GM12892 (cell line): Measurements from ENCODE around the gene FGF1.

Experiments used
- POLR2A ChIP-seq: IDR thresholded peaks from 2 replicates; pipeline ENCODE4 v1.6.1; 2011; ENCODE audit warnings: low read depth, low read length, control low read depth
- POLR2AphosphoS5 ChIP-seq: IDR thresholded peaks from 2 replicates; pipeline ENCODE4 v1.6.1; 2011; ENCODE audit warnings: low read depth, low read length, control low read depth
- TAF1 ChIP-seq: IDR thresholded peaks from 2 replicates; pipeline ENCODE4 v1.6.1; 2011; ENCODE audit warnings: low read depth, mild to moderate bottlenecking, control low read depth, low read length, borderline replicate concordance

DNA sequence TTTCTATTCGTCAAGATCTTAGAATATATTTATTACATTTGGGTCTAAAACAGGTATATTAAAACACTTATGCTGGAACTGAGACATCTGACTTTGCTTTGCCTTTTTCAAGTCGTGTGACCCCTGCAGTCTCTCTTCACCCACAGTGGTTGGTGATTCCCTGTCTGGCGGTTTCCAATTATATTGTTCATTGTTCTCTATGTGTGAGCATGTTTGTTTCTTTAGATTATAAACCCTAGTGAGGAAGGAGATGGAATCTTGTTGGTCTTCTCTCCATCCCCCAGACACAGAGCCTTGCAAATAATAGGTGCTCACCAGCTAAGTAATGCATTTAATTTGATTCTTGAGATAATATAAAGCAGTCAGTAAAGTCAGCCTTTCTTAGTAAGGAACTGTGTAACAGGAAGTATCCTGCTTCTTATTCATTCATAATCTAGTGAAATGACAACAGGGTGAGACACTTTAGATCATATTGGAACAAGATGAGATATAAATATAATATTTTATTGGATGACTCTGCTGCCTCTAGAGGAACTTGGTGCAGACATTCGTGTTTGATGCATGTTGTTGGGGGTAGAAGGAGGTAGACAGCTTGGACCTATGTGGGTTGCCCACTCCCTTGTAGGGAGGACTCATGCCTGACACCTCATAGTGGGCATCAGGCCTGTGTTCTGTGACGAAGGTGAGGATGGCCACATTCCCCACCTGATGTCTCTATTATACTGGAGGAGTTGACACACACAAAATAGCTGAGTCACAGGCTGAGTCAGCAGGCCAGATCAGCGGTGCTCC, 88.1 kb downstream of the FGF1 start:
- no peak for TF ChIP-seq POLR2AphosphoS5
- TF ChIP-seq POLR2A: no peak
- TF ChIP-seq TAF1: no peak
